KMS-11 (cell line): Measurements from ENCODE around the gene KCNS3.

Experiments
- H2AFZ ChIP-seq: fragments of 200-600 bp; sonication (generic); 2 replicates; pipeline ENCODE4 v1.6.1; 2016; ENCODE audit warnings: antibody characterized with exemption, mixed run types, low read depth
- H3K27ac ChIP-seq: fragments of 200-600 bp; sonication (generic); 2 replicates; pipeline ENCODE4 v1.6.1; 2016; ENCODE audit warnings: mild to moderate bottlenecking, mixed run types
- H3K27me3 ChIP-seq: fragments of 200-600 bp; sonication (generic); 2 replicates; pipeline ENCODE4 v1.6.1; 2017; ENCODE audit warnings: mild to moderate bottlenecking, low read depth, mixed run types, moderate library complexity; ENCODE audit not compliant: insufficient read depth
- H3K36me3 ChIP-seq: fragments of 200-600 bp; sonication (generic); 2 replicates; pipeline ENCODE4 v1.6.1; 2017; ENCODE audit warnings: mild to moderate bottlenecking, mixed run types; ENCODE audit not compliant: insufficient read depth
- H3K4me1 ChIP-seq: fragments of 200-600 bp; sonication (generic); 2 replicates; pipeline ENCODE4 v1.6.1; 2016; ENCODE audit warnings: mild to moderate bottlenecking, low read depth, mixed run types; ENCODE audit not compliant: poor library complexity, severe bottlenecking
- H3K4me2 ChIP-seq: fragments of 200-600 bp; sonication (generic); 2 replicates; pipeline ENCODE4 v1.7.0; 2016; ENCODE audit warnings: mild to moderate bottlenecking, mixed run types
- H3K4me3 ChIP-seq: fragments of 200-600 bp; sonication (generic); IDR thresholded peaks from 2 replicates; pipeline ENCODE4 v1.6.1; 2017; ENCODE audit warnings: low read depth, low read length, mixed read lengths; ENCODE audit not compliant: insufficient read depth
- H3K79me2 ChIP-seq: fragments of 200-600 bp; sonication (generic); 2 replicates; pipeline ENCODE4 v1.6.1; 2016; ENCODE audit warnings: low read depth, mixed run types; ENCODE audit not compliant: insufficient read depth
- H3K9ac ChIP-seq: fragments of 200-600 bp; sonication (generic); 2 replicates; pipeline ENCODE4 v1.6.1; 2016; ENCODE audit warnings: mild to moderate bottlenecking, mixed run types
- H4K20me1 ChIP-seq: fragments of 200-600 bp; sonication (generic); 2 replicates; pipeline ENCODE4 v1.6.1; 2016; ENCODE audit warnings: mild to moderate bottlenecking, mixed run types; ENCODE audit not compliant: insufficient read depth
- TF ChIP-seq, protein P1 (sequence below): fragments of 200-600 bp; sonication (generic); conservative IDR thresholded peaks from 2 replicates; pipeline ENCODE4 v1.6.1; 2017; ENCODE audit warnings: low read depth, mild to moderate bottlenecking, antibody characterized with exemption, low read length, moderate library complexity, mixed read lengths

Gene KCNS3

GRCh38 chr2:17894005-17894404, 15.5 kb downstream of the KCNS3 start:
- no peaks in the 10 kb centered on the region for H4K20me1 ChIP-seq
- no peaks in the 10 kb centered on the region for H3K27me3 ChIP-seq
- H3K27ac ChIP-seq = no peak overlapping the region
- no peak overlapping the region for H3K4me2 ChIP-seq
- H3K36me3 ChIP-seq = no peaks in the 10 kb centered on the region
- TF ChIP-seq, protein P1, sequence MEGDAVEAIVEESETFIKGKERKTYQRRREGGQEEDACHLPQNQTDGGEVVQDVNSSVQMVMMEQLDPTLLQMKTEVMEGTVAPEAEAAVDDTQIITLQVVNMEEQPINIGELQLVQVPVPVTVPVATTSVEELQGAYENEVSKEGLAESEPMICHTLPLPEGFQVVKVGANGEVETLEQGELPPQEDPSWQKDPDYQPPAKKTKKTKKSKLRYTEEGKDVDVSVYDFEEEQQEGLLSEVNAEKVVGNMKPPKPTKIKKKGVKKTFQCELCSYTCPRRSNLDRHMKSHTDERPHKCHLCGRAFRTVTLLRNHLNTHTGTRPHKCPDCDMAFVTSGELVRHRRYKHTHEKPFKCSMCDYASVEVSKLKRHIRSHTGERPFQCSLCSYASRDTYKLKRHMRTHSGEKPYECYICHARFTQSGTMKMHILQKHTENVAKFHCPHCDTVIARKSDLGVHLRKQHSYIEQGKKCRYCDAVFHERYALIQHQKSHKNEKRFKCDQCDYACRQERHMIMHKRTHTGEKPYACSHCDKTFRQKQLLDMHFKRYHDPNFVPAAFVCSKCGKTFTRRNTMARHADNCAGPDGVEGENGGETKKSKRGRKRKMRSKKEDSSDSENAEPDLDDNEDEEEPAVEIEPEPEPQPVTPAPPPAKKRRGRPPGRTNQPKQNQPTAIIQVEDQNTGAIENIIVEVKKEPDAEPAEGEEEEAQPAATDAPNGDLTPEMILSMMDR = no peak
- no peak overlapping the region for H3K4me3 ChIP-seq
- H3K9ac ChIP-seq = no peak overlapping the region
- no peaks in the 10 kb centered on the region for H3K79me2 ChIP-seq
- no peak overlapping the region for H2AFZ ChIP-seq
- H3K4me1 ChIP-seq = no peaks in the 10 kb centered on the region

DNA sequence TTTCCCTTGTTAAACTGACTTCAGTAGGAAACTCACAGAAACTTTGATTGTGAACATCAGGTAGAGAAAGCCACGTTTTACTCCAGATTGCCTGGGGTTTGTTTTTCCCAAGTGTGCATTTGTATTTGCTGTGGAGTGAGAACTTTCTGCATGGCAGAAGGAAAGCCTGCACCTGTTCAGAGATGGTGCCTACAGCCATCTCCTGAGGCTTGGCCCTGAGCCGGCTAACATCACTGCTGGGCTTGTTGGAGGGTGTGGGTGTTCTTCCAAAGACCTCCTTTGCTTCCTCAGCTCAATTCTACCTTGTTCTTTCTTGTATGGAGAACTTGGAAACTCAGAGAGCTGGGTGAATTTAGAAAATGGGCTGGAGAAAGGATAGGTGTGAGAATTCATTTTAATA, 16.1 kb downstream of the KCNS3 start:
- no peaks in the 10 kb centered on the region for H4K20me1 ChIP-seq
- TF ChIP-seq, protein P1 = no peak

GRCh38 chr2:17899871-17900270, 21.4 kb downstream of the KCNS3 start:
- H3K9ac ChIP-seq = no peak overlapping the region
- no peak overlapping the region for H3K4me3 ChIP-seq
- H3K27ac ChIP-seq = no peak overlapping the region
- no peaks in the 10 kb centered on the region for H4K20me1 ChIP-seq
- H3K4me1 ChIP-seq = no peaks in the 10 kb centered on the region
- H3K36me3 ChIP-seq = no peaks in the 10 kb centered on the region
- TF ChIP-seq, protein P1 = no peak
- H3K4me2 ChIP-seq = no peak overlapping the region
- H2AFZ ChIP-seq = no peak overlapping the region
- no peaks in the 10 kb centered on the region for H3K79me2 ChIP-seq
- no peaks in the 10 kb centered on the region for H3K27me3 ChIP-seq

More for the DNA sequence above, 16.1 kb downstream of the KCNS3 start:
- Histone ChIP-seq H3K4me2 (no peak overlapping the region), H3K36me3 (no peaks in the 10 kb centered on the region), H3K9ac (no peak overlapping the region), H3K4me1 (no peaks in the 10 kb centered on the region), H3K27me3 (no peaks in the 10 kb centered on the region), H3K4me3 (no peak overlapping the region), H3K27ac (no peak overlapping the region), H2AFZ (no peak overlapping the region), H3K79me2 (no peaks in the 10 kb centered on the region)

DNA sequence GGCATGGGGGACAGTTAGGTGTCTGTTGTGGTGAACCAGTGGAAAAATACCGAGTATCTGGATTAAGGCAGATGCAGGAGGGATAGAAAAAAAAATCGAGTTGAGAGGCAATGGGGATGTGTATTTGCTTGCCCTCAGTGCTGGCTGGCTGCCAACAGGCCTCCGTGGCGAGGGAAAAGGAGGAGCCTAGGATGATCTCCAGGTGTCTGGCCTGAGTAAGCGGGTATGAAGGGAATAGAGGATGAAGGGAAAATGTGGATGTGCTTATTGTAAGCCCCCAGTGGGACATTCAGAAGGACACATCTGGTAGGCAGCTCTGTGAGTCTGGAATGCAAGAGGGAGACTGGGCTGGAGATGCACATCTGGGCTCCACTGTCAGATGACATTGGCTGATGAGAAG, 22.8 kb downstream of the KCNS3 start:
- Histone ChIP-seq H2AFZ (no peak overlapping the region), H3K9ac (no peak overlapping the region), H3K4me1 (no peaks in the 10 kb centered on the region), H3K27ac (no peak overlapping the region), H3K27me3 (no peaks in the 10 kb centered on the region), H3K79me2 (no peaks in the 10 kb centered on the region), H4K20me1 (no peaks in the 10 kb centered on the region), H3K4me2 (no peak overlapping the region), H3K36me3 (no peaks in the 10 kb centered on the region), H3K4me3 (no peak overlapping the region)
- TF ChIP-seq, protein P1 = no peak
